AG09319 (cell line): Measurements from ENCODE around the gene KRTAP5-4.

Experiments
- DNase-seq: peaks from one replicate; pipeline ENCODE4 v3.0.0-alpha.2; 2010; ENCODE audit warnings: low read depth; ENCODE audit errors: extremely low read depth
- CTCF ChIP-seq: IDR thresholded peaks from 2 replicates; pipeline ENCODE4 v1.5.1; 2011; ENCODE audit warnings: low read depth, mild to moderate bottlenecking, inconsistent platforms, low read length, moderate library complexity

Gene KRTAP5-4

DNA sequence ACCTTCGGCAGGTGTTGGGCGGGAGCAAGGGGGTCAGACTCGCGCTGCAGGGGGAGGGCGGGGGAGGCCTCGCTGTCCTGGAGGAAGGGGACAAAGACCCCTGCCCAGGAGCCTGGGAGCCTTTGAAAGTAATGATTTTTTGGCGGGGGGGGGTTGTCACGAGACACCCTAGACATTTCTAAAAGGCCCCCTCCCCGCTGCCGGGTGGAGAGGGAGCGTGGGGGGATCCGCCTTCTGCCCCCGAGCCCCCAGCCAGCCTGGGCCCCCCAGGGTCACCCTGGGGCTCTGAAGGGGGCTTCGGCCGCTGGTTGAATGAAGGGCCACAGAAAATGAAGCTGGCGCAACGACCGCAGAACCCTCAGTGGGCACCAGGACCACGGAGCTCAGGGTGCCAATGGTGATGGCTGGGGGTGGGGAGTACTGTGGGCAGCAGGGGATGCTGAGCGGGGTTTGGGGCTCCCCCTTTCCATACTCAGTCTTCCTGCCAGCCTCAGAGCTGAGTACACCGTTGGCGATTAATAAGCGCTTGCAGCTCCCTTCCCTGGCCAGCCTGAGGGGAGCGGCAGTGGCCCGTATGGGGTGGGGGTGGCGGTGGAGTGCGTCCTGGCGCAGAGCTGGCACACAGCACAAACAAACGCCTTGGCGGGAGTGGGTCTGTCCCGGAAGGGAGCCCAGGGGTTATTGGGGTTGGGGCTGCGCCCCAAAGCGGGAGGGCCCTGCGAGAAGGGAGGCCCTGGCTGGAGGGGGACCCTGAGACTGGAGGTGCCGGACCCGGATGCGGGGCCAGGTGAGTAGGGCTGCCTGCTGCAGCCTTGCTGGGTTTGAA, 48.6 kb downstream of the KRTAP5-4 start:
- no peak for DNase-seq
- no peak for TF ChIP-seq CTCF

DNA sequence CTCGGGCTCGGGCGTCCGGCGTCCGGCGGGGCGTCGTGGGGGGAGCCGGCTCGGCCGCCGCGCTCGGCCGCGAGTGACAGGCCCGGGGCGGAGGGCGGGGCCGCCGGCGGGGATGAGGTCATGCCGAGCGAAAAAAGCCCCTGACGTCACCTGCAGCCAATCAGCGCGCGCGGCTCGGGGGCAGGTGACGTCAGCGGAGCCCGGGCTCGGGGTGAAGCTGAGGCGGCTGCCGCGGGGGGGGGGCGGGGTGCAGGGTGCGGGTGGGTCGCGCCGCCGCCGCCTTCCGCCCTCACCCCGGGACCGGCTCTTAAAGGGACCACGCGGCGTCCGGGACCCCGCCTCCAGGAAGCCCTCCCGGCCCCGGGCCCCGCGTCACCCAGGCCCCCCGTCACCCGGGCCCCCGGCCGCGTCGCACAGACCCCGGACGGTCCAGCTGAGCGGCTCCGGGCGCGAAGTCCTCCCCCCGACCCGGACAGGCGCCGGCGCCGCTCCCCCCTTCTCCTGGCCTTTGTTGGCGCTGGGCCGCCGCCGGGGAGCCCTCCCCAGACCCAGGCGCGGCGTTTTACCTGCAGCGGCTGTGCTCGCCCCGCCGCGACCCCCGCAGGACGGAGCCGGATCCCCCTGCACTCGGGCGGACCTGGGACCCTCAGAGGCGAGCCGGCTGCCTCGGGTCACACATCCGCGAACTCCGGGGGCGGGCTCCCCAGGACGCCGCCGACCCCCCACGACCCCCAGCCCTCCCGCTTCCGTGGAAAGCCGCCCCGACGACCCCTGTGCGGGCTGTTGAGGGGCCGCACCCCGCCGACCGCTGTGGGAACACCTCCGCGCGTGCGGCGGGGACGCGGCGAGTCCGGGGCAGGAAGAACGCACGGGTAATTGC, 49.5 kb downstream of the KRTAP5-4 start, which contains the start of gene DUSP8:
Gene DUSP8 (minus strand): TSS at position 75 of the 880 bp plus-strand sequence. CDS start 6,445 bp downstream, outside the sequence.
- no peak for TF ChIP-seq CTCF

DNA sequence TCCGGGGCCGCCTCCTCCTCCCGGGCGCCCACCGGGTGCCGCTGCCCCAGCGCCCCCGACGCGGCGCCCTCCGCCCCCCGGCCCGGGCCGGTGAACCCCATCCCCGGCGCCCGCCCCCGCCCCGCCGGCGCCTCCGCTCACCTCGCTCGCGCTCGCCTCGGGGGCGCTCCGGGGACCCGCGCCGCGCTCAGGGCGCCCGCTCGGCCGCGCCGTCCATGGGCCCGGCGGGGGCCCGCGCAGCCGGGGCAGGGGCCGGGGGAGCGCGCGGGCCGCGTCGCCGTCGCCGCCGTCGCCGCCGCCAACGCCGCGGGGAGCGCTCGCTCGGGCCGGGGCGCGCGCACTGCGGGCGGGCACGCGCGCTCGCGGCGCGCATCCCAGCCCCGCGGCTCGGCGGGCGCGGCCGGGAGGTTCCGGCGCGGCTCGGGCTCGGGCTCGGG, 50.2 kb downstream of the KRTAP5-4 start:
- no peak for DNase-seq
- TF ChIP-seq CTCF: no peak

More for the DNA sequence above, 49.5 kb downstream of the KRTAP5-4 start, which contains the start of gene DUSP8:
- peak; percentile 41 for DNase-seq
